Hematopoietic multipotent progenitor cell treated with erythropoietin and hydrocortisone succinate and interleukin-3 and kit ligand, for 4 days (in vitro differentiated cells): ENCODE measurements around the gene MAST2.
"Not testable (repeated sequence)": the region's sequence is repeated elsewhere in the genome, so short reads cannot be mapped to it uniquely, and the experiment has no call there.

Experiments
- DNase-seq: peaks from one replicate; pipeline ENCODE4 v3.0.0-alpha.2; 2015

The MAST2 gene

GRCh38 chr1:45949462-45949861 is 146.1 kb downstream of the MAST2 start:
- DNase-seq = peak; percentile 10

- DNase-seq = no peak
These were observed 148.7 kb downstream of the MAST2 start for GRCh38 chr1:45952072-45952471.

- DNase-seq = peak; percentile 21
These were observed 150.8 kb downstream of the MAST2 start for GRCh38 chr1:45953934-45954847.

GRCh38 chr1:45957684-45958083 is 154.3 kb downstream of the MAST2 start:
- DNase-seq = no peak

- DNase-seq = no peak
These were observed 154.9 kb downstream of the MAST2 start for GRCh38 chr1:45958317-45958716.

- DNase-seq = no peak
These were observed 157.7 kb downstream of the MAST2 start for GRCh38 chr1:45960930-45961715.

GRCh38 chr1:45961936-45962335 is 158.5 kb downstream of the MAST2 start:
- DNase-seq = not testable (repeated sequence)

- no peak for DNase-seq
These were observed 165.7 kb downstream of the MAST2 start for GRCh38 chr1:45968941-45969666.

GRCh38 chr1:45969866-45970265 is 166.5 kb downstream of the MAST2 start:
- DNase-seq = no peak

GRCh38 chr1:45971335-45971734 is 167.9 kb downstream of the MAST2 start:
- DNase-seq = no peak

GRCh38 chr1:45971922-45972531 is 168.6 kb downstream of the MAST2 start:
- DNase-seq = peak; percentile 38

- no peak for DNase-seq
These were observed 169.2 kb downstream of the MAST2 start for GRCh38 chr1:45972621-45973020.

- no peak for DNase-seq
These were observed 169.7 kb downstream of the MAST2 start for GRCh38 chr1:45973121-45973520.

- DNase-seq = no peak
These were observed 171.3 kb downstream of the MAST2 start for GRCh38 chr1:45974541-45975269.

GRCh38 chr1:45976623-45977022 is 173.2 kb downstream of the MAST2 start:
- no peak for DNase-seq

- no peak for DNase-seq
These were observed 175.8 kb downstream of the MAST2 start for GRCh38 chr1:45979074-45979777.

- DNase-seq = no peak
These were observed 176.4 kb downstream of the MAST2 start for GRCh38 chr1:45979778-45980176.

- no peak for DNase-seq
These were observed 178.9 kb downstream of the MAST2 start for GRCh38 chr1:45982359-45982758.

GRCh38 chr1:45983967-45984366 is 180.6 kb downstream of the MAST2 start:
- no peak for DNase-seq

- DNase-seq = no peak
These were observed 183.8 kb downstream of the MAST2 start for GRCh38 chr1:45987204-45987603.

GRCh38 chr1:45989249-45989648 is 185.8 kb downstream of the MAST2 start:
- DNase-seq = no peak
